ENCODE measurements around the gene MGAM2.
"Not testable (repeated sequence)": the region's sequence is repeated elsewhere in the genome, so short reads cannot be mapped to it uniquely, and the experiment has no call there.

Gene MGAM2

DNA sequence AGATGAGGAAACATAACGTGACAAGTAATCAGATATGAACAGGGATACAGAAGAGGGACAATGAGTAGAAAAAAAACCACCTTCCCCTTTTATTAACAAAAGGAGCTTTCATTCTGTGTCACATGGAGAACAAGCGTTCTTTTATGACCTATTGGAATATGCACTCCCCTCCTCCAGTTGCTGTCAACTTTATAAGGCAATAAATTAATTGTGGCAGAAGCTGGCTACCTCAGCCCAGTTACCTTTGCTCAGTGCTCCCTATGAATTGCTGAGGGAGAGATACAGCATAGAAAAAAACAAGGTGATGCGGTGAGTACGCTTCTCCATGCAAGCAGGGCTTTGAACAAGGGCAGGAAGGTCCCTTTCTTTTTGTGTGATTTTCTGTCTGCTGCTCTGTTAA, at the start of gene MGAM2:
TSS of gene MGAM2 (plus strand) at position 220 of the 400 bp plus-strand sequence. CDS start 5,156 bp downstream, outside the sequence.
- DNase-seq (ENCODE audit: low read depth) = no peak

- no peak for DNase-seq (ENCODE audit: low read depth)
These were observed 47.7 kb upstream of the MGAM2 start for GRCh38 chr7:142063551-142064442.

- no peak for DNase-seq (ENCODE audit: low read depth)
These were observed 45.0 kb upstream of the MGAM2 start for GRCh38 chr7:142066536-142066935.

DNA sequence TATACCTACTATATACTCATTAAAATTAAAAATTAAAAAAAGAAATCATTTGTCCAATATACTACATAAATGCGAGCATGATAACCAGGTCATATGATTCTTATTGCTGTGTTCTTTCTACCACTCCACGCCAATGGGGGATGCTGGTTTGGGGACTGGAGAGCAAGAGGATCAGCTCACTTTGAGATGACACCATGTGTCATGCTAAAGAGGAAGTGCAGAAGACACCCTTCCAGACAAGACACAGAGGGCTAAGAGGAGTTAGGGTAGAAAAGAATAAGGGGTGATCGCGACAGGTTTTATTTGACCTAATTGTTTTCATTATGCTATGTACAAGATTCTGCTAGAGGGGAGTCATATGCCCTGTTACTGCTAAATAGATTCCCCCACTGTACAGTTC, 33.8 kb upstream of the MGAM2 start:
- no peak for DNase-seq (ENCODE audit: low read depth)

- DNase-seq (ENCODE audit: low read depth) = no peak
These were observed 27.9 kb upstream of the MGAM2 start for GRCh38 chr7:142083605-142084004.

DNA sequence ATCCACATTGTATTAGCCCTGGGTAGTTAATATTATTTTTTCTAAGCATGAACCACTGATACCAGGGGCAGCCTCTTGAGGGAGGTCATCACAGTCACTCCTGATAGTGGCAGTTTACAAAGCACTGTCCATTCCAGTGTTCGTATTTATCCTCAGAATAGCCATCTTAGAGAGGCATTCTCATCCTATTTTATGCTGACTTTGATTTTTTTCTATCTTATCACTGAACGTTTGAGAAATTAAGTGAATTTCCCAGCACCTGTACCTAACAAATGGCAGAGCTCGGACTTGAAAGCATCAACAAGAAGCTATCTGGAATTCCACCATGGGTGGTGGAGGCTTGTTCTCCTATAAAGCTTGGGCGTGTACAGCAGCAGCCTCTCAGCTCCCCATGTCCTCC, 26.1 kb upstream of the MGAM2 start:
- DNase-seq (ENCODE audit: low read depth) = no peak

DNA sequence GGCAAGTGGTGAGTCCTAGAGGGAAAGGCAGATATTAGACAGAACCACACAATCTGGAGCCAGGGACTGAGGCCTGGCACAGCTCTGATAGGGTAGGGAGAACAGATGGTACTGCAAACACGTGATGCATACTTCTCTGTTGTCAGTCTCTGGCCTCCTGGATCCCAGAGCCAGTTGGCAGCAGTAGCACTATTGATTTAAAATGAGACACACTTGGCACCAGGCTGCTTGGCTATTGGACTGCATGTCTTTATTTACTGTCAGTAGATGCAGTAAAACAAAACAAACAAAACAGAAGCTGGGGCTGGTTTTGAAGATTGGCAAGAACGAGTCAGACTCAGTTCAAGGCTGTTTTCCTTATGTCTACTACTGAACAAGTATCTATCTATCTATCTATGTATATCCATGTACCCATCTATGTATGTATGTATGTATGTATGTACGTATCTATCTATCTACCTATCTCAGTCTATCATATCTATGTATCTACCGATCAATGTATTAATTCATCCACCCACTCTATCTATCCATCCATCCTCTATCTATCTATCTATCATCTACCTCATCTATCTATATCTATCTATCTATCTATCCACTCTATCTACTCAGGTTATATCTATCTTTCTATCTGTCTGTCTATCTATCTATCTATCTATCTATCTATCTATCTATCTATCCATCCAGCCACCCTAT, 23.4 kb upstream of the MGAM2 start:
- DNase-seq (ENCODE audit: low read depth) = no peak

DNA sequence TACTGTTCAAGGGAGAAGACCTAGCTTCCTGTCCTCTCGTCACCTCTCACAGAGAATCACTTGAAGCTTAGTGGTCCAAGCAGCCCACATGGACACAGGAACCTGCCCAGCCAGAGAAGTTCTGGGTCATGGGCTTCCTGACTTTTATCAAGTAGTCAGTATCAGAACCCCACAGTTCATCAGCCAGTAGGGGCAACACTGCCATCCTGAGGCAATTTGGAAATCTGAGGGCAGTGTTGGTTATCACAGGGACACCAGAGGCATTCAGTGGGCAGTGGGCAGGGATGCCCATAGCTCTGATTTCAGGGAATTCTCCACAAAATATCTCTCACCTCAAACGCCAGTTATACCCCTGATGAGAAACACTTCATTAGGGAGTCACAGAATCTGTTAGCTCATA, 22.5 kb upstream of the MGAM2 start:
- DNase-seq (ENCODE audit: low read depth) = no peak

- no peak for DNase-seq (ENCODE audit: low read depth)
These were observed 19.6 kb upstream of the MGAM2 start for GRCh38 chr7:142091961-142092360.

DNA sequence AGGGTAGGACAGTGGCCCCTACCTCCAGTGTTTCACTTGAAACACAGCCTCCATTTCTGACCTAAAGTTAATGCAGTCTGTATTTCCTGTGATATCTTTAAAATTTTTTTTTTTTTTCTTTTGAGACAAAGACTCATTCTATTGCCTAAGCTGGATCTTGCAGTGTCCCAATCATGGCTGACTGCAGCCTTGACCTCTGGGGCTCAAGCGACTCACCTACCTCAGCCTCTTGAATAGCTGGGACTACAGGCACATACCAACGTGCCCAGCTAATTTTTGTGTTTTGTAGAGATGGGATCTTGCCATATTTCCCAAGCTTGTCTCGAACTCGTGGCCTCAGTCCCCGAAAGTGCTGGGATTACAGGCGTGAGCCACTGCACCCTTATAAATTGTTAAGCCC, 16.7 kb upstream of the MGAM2 start:
- DNase-seq (ENCODE audit: low read depth) = no peak

DNA sequence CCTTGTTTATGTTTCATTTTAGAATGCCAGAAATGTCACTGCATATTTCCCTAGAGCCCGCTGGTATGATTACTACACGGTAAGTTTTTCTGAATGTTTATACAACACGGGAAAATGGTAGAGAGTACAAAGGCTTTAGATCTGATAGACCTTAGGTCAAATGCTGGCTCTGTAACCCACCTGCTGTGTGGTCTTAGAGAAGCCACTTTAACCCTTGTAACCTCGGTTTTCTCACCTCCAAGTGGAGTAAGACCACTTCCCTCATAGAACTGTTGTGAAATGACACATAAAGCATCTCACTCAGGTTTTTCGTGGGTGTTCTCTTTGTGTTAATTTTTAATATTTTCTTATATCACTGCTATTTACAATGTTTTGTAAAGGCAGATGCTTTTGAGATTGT, 13.9 kb upstream of the MGAM2 start:
- no peak for DNase-seq (ENCODE audit: low read depth)

- no peak for DNase-seq (ENCODE audit: low read depth)
These were observed 13.5 kb upstream of the MGAM2 start for GRCh38 chr7:142098004-142098403.

DNA sequence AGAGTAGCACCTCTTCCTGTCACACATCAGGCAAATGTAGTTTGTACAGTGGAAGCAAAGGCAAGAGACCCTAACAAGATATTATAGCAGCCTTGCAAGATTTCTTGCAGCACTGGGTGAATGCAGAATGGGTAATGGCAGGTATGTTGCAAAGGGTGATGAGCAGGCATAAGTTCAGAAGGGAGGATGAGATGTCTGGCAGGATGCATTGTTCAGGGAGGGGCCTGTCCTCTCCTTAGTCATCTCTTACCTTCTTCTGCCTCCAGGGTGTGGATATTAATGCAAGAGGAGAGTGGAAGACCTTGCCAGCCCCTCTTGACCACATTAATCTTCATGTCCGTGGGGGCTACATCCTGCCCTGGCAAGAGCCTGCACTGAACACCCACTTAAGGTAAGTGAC, 12.2 kb upstream of the MGAM2 start:
- DNase-seq (ENCODE audit: low read depth) = not testable (repeated sequence)

DNA sequence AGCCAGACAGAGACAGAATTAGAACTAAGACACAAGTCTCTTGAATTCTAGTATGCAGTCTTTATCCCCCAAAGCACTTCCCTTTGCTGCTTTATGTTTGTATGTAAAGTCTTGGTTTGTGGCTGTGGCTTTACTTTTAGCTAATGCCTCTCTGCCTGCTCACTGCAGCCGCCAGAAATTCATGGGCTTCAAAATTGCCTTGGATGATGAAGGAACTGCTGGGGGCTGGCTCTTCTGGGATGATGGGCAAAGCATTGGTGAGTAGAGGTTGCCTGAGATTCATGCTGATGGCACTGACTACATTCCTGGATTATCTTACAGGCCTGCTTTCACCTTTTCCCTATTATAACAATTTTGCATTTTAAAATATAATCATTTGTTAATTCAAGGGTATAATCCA, 10.9 kb upstream of the MGAM2 start:
- no peak for DNase-seq (ENCODE audit: low read depth)

GRCh38 chr7:142101794-142102193, 9.7 kb upstream of the MGAM2 start:
- not testable (repeated sequence) for DNase-seq (ENCODE audit: low read depth)

- DNase-seq (ENCODE audit: low read depth) = no peak
These were observed 6.7 kb upstream of the MGAM2 start for GRCh38 chr7:142104550-142105527.

GRCh38 chr7:142108728-142109505, 2.6 kb upstream of the MGAM2 start:
- no peak for DNase-seq (ENCODE audit: low read depth)

DNA sequence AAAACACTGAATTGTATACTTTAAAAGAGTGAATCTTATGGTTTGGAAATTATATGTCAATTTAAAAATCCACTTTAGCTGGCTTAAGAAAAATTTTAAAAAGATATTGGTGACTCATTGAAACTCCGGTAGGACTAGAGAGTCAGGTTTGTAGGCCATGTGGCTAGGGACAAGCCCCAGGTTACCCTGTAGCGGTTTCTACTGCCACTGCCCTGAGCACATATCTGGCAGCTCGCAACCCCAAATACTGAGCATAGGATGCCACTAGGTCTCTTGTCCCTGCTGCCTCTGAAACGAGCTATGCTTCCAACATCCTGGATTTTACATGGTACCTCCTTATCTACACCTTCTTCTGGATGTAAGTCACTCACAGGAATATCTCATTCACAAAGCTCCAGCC, 1.4 kb upstream of the MGAM2 start:
- DNase-seq (ENCODE audit: low read depth) = no peak

GRCh38 chr7:142110638-142111037, 880 bp upstream of the MGAM2 start:
- no peak for DNase-seq (ENCODE audit: low read depth)

DNA sequence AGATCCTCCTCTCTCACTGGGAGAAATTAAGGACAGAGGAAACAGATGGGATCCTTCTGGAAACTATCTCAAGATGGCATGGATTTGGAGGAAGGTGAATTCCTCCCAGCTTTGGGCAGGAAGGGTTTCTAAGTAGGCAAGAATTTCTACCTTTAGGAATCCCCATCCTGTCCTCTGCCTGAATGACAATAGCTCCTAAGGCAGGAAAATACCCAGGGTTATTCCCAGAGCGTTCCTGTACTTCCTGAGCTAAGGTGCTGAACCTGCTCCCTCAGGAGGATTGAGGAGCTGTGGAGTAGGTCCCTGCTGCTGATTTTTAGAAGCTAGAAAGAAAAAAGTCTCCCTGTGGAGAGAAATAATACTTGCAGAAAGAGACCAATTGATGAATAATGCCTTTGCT, 568 bp downstream of the MGAM2 start:
- no peak for DNase-seq (ENCODE audit: low read depth)

DNA sequence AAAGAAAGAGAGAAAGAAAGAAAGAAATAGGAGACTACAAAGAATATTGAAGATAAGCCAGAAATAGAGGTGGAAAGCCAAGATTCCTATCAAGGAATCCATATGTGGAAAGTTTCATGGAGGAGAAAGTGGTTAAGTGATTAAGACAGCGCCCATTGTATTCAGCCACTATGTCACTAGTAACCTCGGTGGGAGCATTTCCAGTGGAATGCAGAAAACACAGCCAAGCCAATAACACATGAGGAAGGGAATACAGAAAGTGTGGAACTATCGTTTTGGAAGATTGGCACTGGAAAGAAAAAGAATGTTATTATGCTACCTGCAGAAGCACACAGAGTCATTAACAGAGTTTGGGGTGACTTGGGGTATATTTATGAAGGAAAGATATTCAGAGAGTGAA, 2.7 kb downstream of the MGAM2 start:
- no peak for DNase-seq (ENCODE audit: low read depth)
